GM19452 (cell line): ENCODE results near the gene EME1.
"Not testable (repeated sequence)": the region's sequence is repeated elsewhere in the genome, so short reads cannot be mapped to it uniquely, and the experiment has no call there.

Experiments used
- ATAC-seq: cut with Tn5 transposase; IDR thresholded peaks from one replicate; pipeline ENCODE4 v1.9.1; 2021; ENCODE audit not compliant: unreplicated experiment

The EME1 gene

DNA sequence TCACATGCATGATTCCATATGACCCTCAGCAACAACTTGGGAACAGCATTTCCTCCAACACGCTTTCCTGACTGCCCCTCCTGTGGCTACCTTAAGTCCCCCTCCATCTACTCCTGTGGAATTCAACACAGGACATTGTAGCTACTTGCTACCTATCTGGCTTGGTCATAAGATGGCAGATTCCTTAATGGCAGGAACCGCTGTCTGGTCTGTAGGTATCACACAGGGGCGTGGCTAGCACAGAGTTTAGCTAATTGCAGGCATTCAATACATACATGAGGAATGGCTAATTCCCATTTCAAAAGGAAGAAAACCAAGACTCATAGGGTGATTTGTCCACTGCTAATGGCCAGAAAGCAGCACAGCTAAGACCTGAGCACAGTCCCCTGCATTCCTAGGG is 15.7 kb downstream of the EME1 start:
- ATAC-seq, result no peak

DNA sequence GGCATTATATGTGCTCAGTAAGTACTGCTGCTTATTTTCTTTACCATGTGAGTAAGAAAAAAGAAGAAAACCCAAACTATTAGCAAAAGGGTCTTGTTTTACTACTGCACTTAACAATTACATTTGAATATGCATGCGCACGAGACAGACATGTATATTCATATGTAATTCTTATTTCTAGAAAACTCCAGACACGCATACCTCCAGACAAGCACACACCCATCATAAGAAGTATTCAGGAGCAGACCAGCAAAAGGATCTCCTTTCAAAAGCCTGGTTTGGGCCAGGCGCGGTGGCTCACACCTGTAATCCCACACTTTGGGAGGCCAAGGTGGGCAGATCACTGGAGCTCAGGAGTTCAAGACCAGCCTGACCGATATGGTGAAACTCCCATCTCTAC is 16.5 kb downstream of the EME1 start:
- ATAC-seq, result no peak

DNA sequence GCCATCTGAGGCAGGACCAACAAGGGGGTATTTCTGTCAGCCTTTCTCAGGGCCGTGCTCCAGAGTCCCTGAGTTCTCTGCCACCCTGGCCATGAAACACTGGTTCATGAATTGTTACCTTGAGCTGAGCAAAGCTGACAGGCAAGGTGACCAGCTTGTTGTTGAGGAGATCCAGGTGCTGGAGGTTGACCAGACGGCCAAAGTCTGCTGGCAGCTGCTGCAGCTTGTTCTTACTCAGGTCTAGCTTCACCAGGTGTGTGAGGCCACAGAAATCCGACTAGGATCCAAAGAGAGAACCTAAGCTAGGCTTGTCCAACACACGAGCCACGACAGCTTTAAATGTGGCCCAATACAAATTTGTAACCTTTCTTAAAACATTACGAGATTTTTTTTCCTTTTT is 19.6 kb downstream of the EME1 start:
- no peak for ATAC-seq

DNA sequence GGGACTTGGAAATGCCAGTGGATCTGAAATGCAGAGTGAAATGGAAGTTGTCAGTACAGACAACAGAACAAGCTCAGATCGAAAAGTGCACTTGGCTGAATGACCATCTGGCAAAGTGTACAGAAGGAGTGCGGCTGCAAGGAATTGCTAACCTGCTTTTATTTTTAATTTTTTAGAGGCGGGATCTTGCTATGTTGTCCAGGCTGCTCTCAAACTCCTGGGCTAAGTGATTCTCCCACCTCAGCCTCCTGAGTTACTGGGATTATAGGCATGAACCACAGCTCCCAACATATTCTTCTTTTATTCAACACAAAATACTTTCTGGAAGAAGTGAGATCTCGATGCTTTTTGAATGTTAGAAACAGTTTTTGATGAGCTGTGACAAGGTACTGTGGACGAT is 20.7 kb downstream of the EME1 start:
- no peak for ATAC-seq

DNA sequence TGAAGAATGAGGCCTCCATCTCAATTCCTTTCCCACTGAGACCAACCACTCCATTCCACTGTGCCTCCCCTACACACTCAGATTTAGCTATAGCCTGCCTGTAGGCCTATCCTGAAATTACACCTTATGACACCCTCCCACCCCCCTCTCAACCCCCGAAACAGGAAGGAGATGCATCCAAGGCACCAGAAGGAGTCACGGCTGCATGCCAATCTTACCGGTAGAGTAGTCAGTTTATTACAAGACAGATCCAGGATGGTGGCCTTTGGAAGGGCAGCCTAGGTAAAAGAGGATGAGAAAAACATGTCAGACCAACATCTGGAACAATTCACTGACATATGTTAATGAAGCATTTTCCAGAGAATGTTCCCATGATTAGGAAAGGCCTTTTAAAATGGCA is 21.7 kb downstream of the EME1 start:
- ATAC-seq, result no peak

DNA sequence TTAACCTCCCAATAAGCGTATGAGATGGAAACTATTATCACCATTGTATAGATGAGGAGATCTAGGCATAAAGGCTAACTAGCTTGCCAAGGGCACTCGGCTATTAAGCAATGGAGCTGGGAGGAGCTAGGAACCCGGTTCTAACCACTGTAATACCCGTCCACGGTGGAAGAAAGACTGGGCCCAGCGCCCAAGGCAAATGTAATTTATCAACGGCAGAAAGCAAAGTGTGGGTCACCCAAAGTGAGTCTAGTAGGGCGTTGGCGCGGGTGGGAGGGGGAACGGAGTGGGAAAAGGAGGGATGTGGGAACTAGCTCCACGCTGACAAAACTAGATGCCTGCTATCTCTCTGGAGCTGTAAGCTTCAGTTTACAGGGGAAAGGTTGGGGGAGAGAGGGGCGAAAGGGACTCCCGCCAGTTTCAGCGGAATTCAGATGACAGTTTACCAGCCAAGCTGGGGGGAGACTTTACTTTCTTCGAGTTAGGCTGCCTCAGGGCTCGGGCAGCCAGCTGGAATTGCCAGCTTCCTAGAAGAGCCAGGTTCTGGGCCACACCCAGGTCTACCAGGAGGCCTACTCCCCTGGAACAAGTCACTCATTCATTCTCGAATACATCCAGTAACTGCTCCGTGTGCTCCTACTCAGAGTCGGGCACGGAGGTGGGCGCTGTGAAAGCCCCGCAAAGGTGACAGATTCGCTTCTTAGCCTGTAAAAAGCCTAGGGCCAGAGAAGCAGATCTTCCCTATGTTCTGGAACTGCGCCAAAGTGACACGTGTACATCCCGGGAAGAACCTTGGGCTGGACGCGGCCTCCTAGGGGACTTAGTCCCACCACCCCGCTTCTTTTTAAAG is 23.5 kb downstream of the EME1 start:
- no peak for ATAC-seq

DNA sequence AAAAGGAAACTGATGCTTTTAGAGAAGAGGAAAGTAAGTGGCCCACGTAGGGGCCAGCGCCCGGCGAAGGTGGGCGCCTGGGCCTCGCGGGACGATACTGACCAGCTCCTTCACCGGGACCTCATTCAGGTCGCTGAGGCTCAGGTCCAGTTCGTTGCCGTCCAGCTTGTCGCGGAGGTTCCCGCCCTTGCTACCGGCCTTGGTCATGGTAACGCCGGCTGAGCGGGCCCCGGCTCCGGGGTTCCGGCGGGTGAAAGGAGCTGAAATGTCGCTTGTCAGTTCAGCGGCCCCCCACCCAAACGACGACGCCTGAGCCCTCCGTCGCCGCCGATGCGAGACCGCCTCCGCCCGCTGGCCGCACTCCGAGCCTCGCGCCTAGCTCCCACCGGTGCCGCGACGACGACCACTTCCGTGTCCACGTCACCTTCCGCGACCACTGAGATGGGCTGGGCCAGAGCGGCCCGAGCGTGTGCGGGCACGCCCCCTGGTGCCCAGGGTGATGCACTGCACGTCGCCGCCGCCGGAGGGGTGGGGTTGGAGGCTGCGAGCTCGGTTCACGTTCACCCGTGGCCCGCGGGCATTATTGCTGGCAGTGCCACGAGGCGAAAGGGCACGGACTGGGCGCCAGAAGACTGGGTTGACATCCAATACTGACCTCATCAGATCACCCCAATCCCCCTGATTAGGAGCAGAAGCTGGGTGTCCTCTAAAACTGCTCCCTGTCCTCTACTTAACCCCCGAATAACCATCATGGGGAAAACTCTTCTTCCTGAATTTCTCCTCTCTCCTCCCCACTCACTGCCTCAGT is 24.3 kb downstream of the EME1 start, which contains the start of gene LRRC59:
TSS of gene LRRC59 (minus strand) at position 413 of the 808 bp plus-strand sequence. CDS start at position 207, 206 bp downstream.
- peak; percentile 97 for ATAC-seq

DNA sequence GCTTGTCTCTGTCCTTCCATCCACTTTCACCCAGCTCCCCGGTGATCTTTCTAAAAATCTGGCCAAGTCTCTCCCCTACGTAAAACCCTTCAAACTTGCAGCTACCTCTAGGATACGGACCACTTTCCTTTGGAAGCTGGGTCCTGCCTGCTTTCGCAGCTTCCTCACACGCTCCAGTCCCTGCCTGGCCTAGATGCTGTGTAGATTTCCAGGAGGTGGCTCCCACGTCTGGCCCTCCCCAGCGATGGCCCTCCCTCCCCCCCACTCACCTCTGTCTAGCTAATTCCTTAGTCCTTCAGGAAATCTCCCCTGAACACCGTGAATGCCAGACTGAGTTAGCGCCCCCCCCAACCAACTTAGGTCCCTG is 24.9 kb downstream of the EME1 start:
- no peak for ATAC-seq

DNA sequence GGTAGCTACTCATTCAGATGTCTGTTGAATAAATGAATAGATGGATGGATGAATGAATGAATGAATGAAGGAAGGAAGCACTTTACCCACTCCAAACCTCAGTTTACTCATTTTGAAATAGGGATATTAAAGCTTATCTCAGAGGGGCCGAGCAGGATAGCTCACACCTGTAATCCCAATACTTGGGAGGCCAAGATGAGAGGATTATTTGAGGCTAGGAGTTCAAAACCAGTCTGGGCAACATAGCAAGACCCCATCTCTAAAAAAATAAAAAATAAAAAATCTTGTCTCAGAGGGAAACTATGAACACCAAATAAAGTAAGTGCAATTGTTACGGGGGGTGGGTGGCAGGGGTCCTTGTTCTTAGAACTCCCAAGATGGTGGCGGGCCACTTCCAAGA is 25.6 kb downstream of the EME1 start:
- not testable (repeated sequence) for ATAC-seq

DNA sequence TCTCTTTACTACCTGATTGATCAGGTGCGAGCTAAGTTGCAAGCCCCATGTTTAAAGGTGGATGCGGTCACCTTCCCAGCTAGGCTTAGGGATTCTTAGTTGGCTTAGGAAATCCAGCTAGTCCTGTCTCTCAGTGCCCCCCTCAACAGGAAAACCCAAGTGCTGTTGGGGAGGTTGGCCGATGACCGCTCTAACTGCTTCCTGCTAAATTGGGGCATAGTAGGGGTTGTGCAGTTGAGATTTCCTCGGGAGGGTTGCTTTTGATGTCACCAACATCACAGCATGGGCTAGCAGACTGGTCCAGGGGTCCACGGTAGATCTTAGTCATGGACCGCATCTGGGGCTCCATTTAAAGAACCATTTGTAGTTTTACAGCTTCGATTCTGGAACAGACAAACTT is 26.6 kb downstream of the EME1 start:
- not testable (repeated sequence) for ATAC-seq

DNA sequence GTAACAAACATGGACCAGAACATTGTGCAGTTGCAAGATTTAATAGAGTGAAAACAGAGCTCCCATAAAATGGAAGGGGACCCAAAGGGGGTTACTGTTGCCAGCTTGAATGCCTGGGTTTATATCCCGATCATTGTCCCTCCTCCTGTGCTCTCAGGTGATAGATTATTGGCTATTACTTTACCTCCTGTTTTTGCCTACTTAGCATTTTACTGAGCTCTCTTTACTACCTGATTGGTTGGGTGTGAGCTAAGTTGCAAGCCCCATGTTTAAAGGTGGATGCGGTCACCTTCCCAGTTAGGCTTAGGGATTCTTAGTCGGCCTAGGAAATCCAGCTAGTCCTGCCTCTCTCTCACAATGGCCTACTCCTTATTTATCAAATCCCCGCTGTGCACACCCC is 32.3 kb downstream of the EME1 start:
- ATAC-seq, result not testable (repeated sequence)

DNA sequence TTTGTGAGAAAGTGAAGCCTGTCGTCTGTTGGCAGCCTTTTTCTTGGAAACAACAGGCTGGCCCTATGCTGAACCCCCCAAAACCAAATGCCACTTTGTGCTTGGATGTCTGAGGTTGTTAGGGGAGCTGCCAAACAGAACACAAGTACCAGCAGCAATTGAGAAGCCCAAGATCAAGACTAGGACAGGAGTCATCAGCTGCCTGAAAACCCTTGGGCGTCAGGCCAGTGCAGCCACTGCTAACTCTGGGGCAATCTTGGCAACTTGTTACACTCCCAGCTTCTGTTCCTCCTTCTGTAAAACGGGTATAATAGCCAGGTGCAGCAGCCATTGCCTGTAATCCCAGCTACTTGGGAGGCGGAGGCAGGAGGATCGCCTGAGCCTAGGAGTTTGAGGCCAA is 33.5 kb downstream of the EME1 start:
- ATAC-seq, result no peak

DNA sequence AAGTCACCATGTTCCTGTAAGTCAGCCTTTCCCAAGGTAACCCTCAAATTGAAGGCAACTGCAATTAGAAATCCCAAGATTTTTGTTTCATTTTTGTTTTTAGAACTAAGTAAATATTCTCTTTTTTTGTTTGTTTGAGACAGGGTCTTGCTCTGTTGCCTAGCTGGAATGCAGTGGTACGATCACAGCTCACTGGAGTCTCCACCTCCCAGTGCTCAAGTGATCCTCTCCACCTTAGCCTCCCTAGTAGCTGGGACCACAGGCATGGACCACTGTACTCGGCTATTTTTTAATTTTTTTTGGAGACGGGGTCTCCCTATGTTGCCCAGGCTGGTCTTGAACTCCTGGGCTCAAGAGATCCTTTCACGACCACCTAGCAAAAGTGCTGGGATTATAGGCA is 34.9 kb downstream of the EME1 start:
- no peak for ATAC-seq

DNA sequence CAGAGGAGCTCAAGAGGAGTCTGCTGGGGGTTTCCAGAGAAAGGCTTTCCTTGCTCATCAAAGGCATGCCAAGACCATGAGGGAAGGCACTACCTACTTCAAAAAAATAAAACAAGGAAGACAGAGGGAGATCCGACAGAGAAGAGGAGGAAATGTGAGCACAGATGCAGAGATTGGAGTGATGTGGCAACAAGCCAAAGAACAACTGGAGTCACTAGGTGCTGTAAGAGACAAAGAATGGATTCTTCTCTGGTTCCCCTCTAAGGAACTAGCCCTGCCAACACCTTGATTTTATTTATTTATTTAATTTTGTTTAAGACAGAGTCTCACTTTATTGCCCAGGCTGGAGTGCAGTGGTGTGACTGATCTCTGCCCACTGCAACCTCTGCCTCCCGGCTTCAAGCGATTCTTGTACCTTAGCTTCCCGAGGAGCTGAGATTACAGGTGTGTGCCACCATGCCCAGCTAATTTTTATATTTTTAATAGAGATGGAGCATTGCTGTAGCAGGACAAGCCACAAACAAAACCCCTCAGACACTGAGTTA is 39.2 kb downstream of the EME1 start:
- ATAC-seq, result no peak

DNA sequence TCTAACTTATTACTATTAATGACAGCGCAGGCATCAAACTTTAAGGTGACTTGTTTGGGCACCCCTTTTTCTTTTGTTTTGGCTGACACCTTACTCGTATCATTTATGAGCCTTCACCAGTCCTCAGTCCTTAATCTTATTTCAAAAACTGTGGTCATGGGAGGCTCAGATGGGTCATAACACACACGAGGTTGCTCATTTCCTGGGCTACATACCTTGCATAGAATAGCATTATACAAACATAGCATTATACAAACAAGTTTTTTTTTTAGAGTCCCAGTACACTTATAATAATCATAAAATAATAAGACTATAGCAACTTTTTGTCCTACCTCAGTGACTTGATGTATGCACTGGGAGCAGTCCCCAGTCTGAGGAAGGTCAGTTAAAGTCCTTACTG is 41.8 kb downstream of the EME1 start:
- no peak for ATAC-seq

DNA sequence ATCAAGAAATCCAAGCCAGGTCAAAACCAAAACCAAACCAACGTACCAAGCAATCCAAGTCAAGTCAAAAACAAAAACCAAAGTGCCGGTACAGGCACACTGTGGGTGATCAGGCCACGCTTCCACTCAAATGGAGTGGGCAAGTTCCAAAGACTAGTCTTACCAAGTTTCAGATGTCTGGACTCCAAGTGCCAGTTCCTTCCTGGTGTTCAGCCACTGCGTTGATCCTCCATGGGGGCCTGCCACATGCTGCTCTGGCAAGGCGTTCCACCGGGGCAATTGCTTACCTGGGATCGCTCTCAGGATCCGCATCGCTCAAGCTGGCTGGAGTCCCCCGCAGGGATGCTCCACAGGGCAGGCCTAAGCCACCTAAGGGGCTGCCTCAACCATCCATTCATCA is 46.5 kb downstream of the EME1 start:
- not testable (repeated sequence) for ATAC-seq

DNA sequence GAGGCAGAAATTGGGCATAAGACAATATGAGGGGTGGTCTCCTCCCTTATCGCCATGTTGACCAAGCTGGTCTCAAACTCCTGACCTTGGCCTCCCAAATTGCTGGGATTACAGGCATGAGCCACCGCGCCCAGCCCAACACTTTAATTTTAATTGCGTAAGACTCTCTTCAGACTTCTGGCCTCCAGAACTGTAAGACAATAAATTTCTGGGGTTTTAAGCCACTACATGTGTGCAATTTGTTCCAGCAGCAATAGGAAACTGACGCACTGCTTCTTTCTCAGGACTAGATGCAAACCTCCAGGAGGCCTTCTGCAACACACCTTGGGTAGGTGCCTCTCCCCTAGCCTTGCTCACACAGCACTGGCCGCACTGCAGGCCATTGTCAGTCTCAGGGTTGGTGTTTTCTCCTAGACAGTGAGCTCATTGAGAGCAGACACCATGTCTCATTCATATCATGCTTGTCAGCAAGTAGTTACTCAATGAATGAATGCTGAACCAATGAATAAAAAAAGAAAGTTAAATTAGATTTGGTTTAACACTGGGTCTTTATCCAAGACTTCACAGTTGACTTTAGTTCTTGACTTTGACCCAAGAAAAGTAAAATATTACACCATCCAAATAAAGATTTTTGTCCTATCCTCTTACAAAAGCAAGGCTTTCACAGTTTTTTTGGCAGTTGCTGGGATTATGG is 47.5 kb downstream of the EME1 start:
- no peak for ATAC-seq

DNA sequence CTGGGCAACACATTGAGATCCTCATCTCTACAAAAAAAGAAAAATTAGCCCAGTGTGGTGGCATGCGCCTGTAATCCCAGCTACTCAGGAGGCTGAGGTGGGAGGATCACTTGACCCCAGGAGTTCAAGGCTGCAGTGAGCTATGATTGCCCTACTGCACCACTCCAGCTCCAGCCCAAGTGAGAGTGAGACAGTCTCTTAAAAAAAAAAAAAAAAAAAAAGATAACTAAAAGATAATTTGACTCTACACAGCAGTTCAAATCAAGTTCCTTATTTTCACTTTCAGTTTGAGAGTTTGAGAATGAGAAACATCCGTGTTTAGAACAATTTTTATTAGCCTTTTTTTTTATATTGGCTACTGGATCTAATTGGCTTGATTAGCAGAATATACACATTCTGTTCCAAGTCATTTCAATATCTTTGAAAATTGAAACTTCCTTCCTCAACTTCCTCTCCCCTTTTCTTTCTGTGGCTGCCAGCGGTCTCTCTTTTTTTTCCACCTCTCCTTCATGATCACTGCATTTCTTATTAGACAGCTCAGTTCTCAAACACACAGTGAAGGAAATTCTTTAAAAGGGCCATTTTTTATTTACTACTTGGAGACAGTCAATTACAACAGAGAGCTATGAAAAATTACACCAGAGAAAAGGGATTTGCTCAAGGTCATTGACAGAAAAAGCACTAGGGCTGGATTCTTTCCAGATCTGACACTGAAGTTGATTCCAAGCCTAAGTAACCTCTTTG is 48.5 kb downstream of the EME1 start:
- no peak for ATAC-seq

DNA sequence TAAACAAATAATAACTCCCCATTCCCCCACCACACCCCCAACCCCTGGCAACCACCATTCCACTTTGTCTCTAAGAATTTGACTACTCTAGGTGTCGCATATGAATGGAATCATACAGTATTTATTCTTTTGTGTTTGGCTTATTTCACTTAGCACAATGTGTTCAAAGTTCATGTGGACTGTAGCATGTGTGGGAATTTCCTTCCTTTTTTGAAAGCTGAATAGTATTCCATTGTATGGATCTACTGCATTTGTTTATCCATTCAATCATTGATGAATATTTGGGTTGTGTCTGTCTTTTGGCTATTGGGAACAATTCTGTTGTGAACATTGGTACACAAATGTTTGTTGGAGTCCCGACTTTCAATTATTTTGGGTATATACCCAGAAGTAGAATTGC is 49.7 kb downstream of the EME1 start:
- ATAC-seq, result no peak

DNA sequence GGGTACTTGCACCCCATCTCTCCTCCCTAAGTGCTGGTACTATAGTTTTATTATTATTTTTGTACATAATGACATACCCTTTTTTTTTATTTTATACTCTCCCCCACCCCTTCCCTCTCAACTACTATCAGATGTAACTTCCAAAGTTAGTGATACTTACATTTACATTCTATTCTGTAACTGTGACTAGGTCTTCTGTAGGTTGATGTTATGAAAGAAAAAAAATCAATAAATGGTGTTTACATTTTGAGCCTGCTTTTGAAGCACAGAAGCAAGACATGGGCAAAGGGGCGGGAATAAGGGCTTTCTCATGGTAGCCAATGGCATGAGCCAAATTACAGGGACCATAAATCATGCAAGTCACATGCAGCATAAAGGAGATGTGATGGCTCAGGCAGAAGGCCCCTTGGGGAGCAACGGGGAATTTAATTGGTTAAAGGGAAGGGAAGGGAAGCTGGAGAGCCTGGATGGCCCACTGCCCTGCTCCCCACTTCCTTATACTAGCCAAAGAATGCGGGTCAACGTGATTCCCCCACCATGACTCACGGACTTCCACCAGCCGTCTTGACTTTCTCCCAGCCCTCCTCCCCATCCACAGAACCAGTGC is 50.6 kb downstream of the EME1 start:
- ATAC-seq, result no peak
